SH-SY5Y (cell line): ENCODE data around the gene PIF1.

ENCODE experiments used
- GATA2 ChIP-seq: IDR thresholded peaks from 2 replicates; pipeline ENCODE4 v1.6.1; 2011; ENCODE audit warnings: mild to moderate bottlenecking, low read depth, low read length
- GATA3 ChIP-seq: IDR thresholded peaks from 2 replicates; pipeline ENCODE4 v1.6.1; 2011; ENCODE audit warnings: low read depth, mild to moderate bottlenecking, low read length, moderate library complexity

- TF ChIP-seq GATA3 (no peak), GATA2 (no peak)
These were observed 49.7 kb downstream of the PIF1 start, which contains the start of gene RBPMS2 for GRCh38 chr15:64775551-64776401.
